Left renal pelvis (tissue), 4 donors: ENCODE data around the gene TNRC6B. TPM values are rescaled to one million over a fixed set of nuclear protein-coding genes. Genes with fewer than 3 reads are reported as not detected.
"Not testable (repeated sequence)": the region's sequence is repeated elsewhere in the genome, so short reads cannot be mapped to it uniquely, and the experiment has no call there.

Experiments used
- DNase-seq, 4 donors: peaks; one replicate each; pipeline ENCODE4 v3.0.0-alpha.2; 2013; ENCODE audit warnings: low read depth in 4 of 4, low spot score in 3 of 4
- polyA plus RNA-seq, 4 donors: library from polyadenylated mRNA; unstranded; fragments of 120-200 nt; gene quantifications; one replicate each; pipeline ENCODE4 v1.2.1, GENCODE V29; 2013; ENCODE audit not compliant: insufficient read length in 4 of 4

The TNRC6B gene
- polyA plus RNA-seq, 4 donors = 9.9 to 13.6 (median 11.8) TPM

GRCh38 chr22:40182231-40182835 lies 4.6 kb downstream of the TNRC6B start:
- DNase-seq = no peak

GRCh38 chr22:40183029-40183581 lies 5.4 kb downstream of the TNRC6B start:
- no peak for DNase-seq

- not testable (repeated sequence) for DNase-seq
Observed at GRCh38 chr22:40183603-40184002, 5.9 kb downstream of the TNRC6B start.

- no peak for DNase-seq
Observed at GRCh38 chr22:40187389-40187788, 9.7 kb downstream of the TNRC6B start.

GRCh38 chr22:40189997-40190396 lies 12.3 kb downstream of the TNRC6B start:
- no peak for DNase-seq

GRCh38 chr22:40190501-40190900 lies 12.8 kb downstream of the TNRC6B start:
- DNase-seq = no peak

GRCh38 chr22:40193429-40194421 lies 16.0 kb downstream of the TNRC6B start:
- no peak for DNase-seq

- no peak for DNase-seq
Observed at GRCh38 chr22:40194656-40195055, 16.9 kb downstream of the TNRC6B start.

GRCh38 chr22:40196628-40197360 lies 19.1 kb downstream of the TNRC6B start:
- no peak for DNase-seq

- not testable (repeated sequence) for DNase-seq
Observed at GRCh38 chr22:40197421-40197820, 19.7 kb downstream of the TNRC6B start.

GRCh38 chr22:40198733-40199132 lies 21.0 kb downstream of the TNRC6B start:
- DNase-seq = no peak

- DNase-seq = no peak
Observed at GRCh38 chr22:40199223-40199622, 21.5 kb downstream of the TNRC6B start.

- no peak for DNase-seq
Observed at GRCh38 chr22:40199852-40200251, 22.1 kb downstream of the TNRC6B start.

- no peak for DNase-seq
Observed at GRCh38 chr22:40200795-40201530, 23.2 kb downstream of the TNRC6B start.

GRCh38 chr22:40202225-40202944 lies 24.7 kb downstream of the TNRC6B start:
- no peak for DNase-seq

GRCh38 chr22:40203572-40203971 lies 25.8 kb downstream of the TNRC6B start:
- no peak for DNase-seq

GRCh38 chr22:40204321-40205116 lies 26.8 kb downstream of the TNRC6B start:
- DNase-seq = no peak

- no peak for DNase-seq
Observed at GRCh38 chr22:40206561-40206960, 28.8 kb downstream of the TNRC6B start.

GRCh38 chr22:40210818-40211217 lies 33.1 kb downstream of the TNRC6B start:
- no peak for DNase-seq
